Ureter (tissue), 1 donor: ENCODE data around the gene CAMKMT. TPM values are rescaled to one million over a fixed set of nuclear protein-coding genes. Genes with fewer than 3 reads are reported as not detected.
"Not testable (repeated sequence)": the region's sequence is repeated elsewhere in the genome, so short reads cannot be mapped to it uniquely, and the experiment has no call there.

Source experiments
- DNase-seq: peaks from one replicate; pipeline ENCODE4 v3.0.0-alpha.2; 2020; ENCODE audit warnings: low spot score
- total RNA-seq: library from RNA; stranded (reverse); gene quantifications from one replicate; pipeline ENCODE4 v1.2.4, GENCODE V29; 2023
- donor health status: DM: yes; HTN: yes; CAD: no.

The CAMKMT gene
- total RNA-seq, 1 donor from 2014 or later, result 23.6 TPM

- no peak for DNase-seq
These were observed 188.8 kb downstream of the CAMKMT start for GRCh38 chr2:44550561-44550960.

- no peak for DNase-seq
These were observed 189.8 kb downstream of the CAMKMT start for GRCh38 chr2:44551497-44551896.

GRCh38 chr2:44553456-44553855 lies 191.7 kb downstream of the CAMKMT start:
- no peak for DNase-seq

GRCh38 chr2:44555700-44556099 lies 194.0 kb downstream of the CAMKMT start:
- DNase-seq, result no peak

- no peak for DNase-seq
These were observed 197.4 kb downstream of the CAMKMT start for GRCh38 chr2:44559108-44559507.

GRCh38 chr2:44560352-44560751 lies 198.6 kb downstream of the CAMKMT start:
- no peak for DNase-seq

GRCh38 chr2:44560941-44561340 lies 199.2 kb downstream of the CAMKMT start:
- no peak for DNase-seq

- DNase-seq, result no peak
These were observed 201.0 kb downstream of the CAMKMT start for GRCh38 chr2:44562737-44563136.

GRCh38 chr2:44564752-44565151 lies 203.0 kb downstream of the CAMKMT start:
- DNase-seq, result no peak

GRCh38 chr2:44566059-44566458 lies 204.3 kb downstream of the CAMKMT start:
- no peak for DNase-seq

- no peak for DNase-seq
These were observed 207.7 kb downstream of the CAMKMT start for GRCh38 chr2:44569491-44569890.

GRCh38 chr2:44570271-44570670 lies 208.5 kb downstream of the CAMKMT start:
- no peak for DNase-seq

- DNase-seq, result no peak
These were observed 209.0 kb downstream of the CAMKMT start for GRCh38 chr2:44570777-44571176.

- no peak for DNase-seq
These were observed 210.6 kb downstream of the CAMKMT start for GRCh38 chr2:44572196-44572900.

GRCh38 chr2:44573996-44574395 lies 212.2 kb downstream of the CAMKMT start:
- no peak for DNase-seq

- no peak for DNase-seq
These were observed 216.8 kb downstream of the CAMKMT start for GRCh38 chr2:44578471-44579093.

- no peak for DNase-seq
These were observed 217.5 kb downstream of the CAMKMT start for GRCh38 chr2:44579115-44579836.

GRCh38 chr2:44579837-44580230 lies 218.1 kb downstream of the CAMKMT start:
- no peak for DNase-seq

- no peak for DNase-seq
These were observed 219.2 kb downstream of the CAMKMT start for GRCh38 chr2:44580875-44581515.

- DNase-seq, result no peak
These were observed 220.7 kb downstream of the CAMKMT start for GRCh38 chr2:44582363-44583008.

- DNase-seq, result not testable (repeated sequence)
These were observed 233.9 kb downstream of the CAMKMT start for GRCh38 chr2:44595615-44596014.
